Ascending aorta (tissue), 2 donors: ENCODE measurements around the gene LRRC74A. TPM values are rescaled to one million over a fixed set of nuclear protein-coding genes. Genes with fewer than 3 reads are reported as not detected.

Experiments used
- DNase-seq, 2 donors: peaks; one replicate each; pipeline ENCODE4 v3.0.0-alpha.2; 2019; ENCODE audit warnings: low spot score in 2 of 2
- H3K27ac ChIP-seq, 2 donors: fragments of 200-600 bp; sonication (generic); one replicate each; pipeline ENCODE4 v1.5.1; 2016 to 2017; ENCODE audit warnings: mild to moderate bottlenecking in 1 of 2
- H3K27me3 ChIP-seq: fragments of 200-600 bp; sonication (generic); one replicate; pipeline ENCODE4 v1.5.1; 2017
- H3K36me3 ChIP-seq, 2 donors: fragments of 200-600 bp; sonication (generic); one replicate each; pipeline ENCODE4 v1.5.1; 2016
- H3K4me1 ChIP-seq, 2 donors: fragments of 200-600 bp; sonication (generic); one replicate each; pipeline ENCODE4 v1.5.1; 2016 to 2017; ENCODE audit warnings: mild to moderate bottlenecking in 1 of 2
- H3K4me3 ChIP-seq, 2 donors: fragments of 200-600 bp; sonication (generic); one replicate each; pipeline ENCODE4 v1.5.1; 2016 to 2017; ENCODE audit warnings: mild to moderate bottlenecking in 1 of 2
- H3K9me3 ChIP-seq, 2 donors: fragments of 200-600 bp; sonication (generic); one replicate each; pipeline ENCODE4 v1.5.1; 2016
- CTCF ChIP-seq, 3 experiments: fragments of 200-600 bp in 2 of 3; fragments of 450-650 bp in 1 of 3; sonication (generic) in 2 of 3; IDR thresholded peaks; one replicate each; pipeline ENCODE4 v1.5.1; 2016 to 2019; ENCODE audit warnings: antibody characterized with exemption in 3 of 3, mild to moderate bottlenecking in 1 of 3, moderate library complexity in 1 of 3
- intact Hi-C: fragments of 100-400 bp; cut with DNase I; formaldehyde crosslinking; loops from one replicate; pipeline ENCODE4 v1.15.1; 2023
- total RNA-seq: library from RNA; depleted of rRNA; stranded (reverse); fragments of >200 nt; gene quantifications from one replicate; pipeline ENCODE4 v1.1.0, GENCODE V29; 2016

The LRRC74A gene
- total RNA-seq, 1 donor from 2014 or later = not detected

- no peak overlapping the region for H3K27ac ChIP-seq
- no peak for TF ChIP-seq CTCF (IDR thresholded peaks at IDR 0.05)
- intact Hi-C loops = no loop called here
- no peaks in the 10 kb centered on the region for H3K9me3 ChIP-seq
- no peaks in the 10 kb centered on the region for H3K36me3 ChIP-seq
- peak in 1 of 2 donors; percentile 27 for DNase-seq
- H3K4me1 ChIP-seq = no peaks in the 10 kb centered on the region
- H3K27me3 ChIP-seq = no peaks in the 10 kb centered on the region
- H3K4me3 ChIP-seq = no peak overlapping the region
Measured at GRCh38 chr14:76830556-76830955, 4.3 kb downstream of the LRRC74A start.

GRCh38 chr14:76832503-76832988, 6.3 kb downstream of the LRRC74A start:
- Histone ChIP-seq H3K27ac (no peak overlapping the region), H3K27me3 (no peaks in the 10 kb centered on the region), H3K9me3 (no peaks in the 10 kb centered on the region), H3K4me3 (no peak overlapping the region), H3K4me1 (no peaks in the 10 kb centered on the region), H3K36me3 (no peaks in the 10 kb centered on the region)
- TF ChIP-seq CTCF (IDR thresholded peaks at IDR 0.05) = no peak
- no peak for DNase-seq
- intact Hi-C loops = no loop called here

GRCh38 chr14:76833011-76833410, 6.8 kb downstream of the LRRC74A start:
- no peaks in the 10 kb centered on the region for H3K27me3 ChIP-seq
- H3K9me3 ChIP-seq = no peaks in the 10 kb centered on the region
- DNase-seq = no peak
- no peak overlapping the region for H3K27ac ChIP-seq
- H3K36me3 ChIP-seq = no peaks in the 10 kb centered on the region
- intact Hi-C loops = no loop called here
- no peak overlapping the region for H3K4me3 ChIP-seq
- no peak for TF ChIP-seq CTCF (IDR thresholded peaks at IDR 0.05)
- H3K4me1 ChIP-seq = no peaks in the 10 kb centered on the region

GRCh38 chr14:76834241-76834661, 8.0 kb downstream of the LRRC74A start:
- Histone ChIP-seq H3K4me1 (no peaks in the 10 kb centered on the region), H3K36me3 (no peaks in the 10 kb centered on the region), H3K27ac (no peak overlapping the region), H3K9me3 (no peaks in the 10 kb centered on the region), H3K4me3 (no peak overlapping the region), H3K27me3 (no peaks in the 10 kb centered on the region)
- TF ChIP-seq CTCF (IDR thresholded peaks at IDR 0.05) = no peak
- DNase-seq = no peak
- intact Hi-C loops = no loop called here

GRCh38 chr14:76836029-76836630, 9.9 kb downstream of the LRRC74A start:
- no peak overlapping the region for H3K27ac ChIP-seq
- no peak for TF ChIP-seq CTCF (IDR thresholded peaks at IDR 0.05)
- H3K9me3 ChIP-seq = no peaks in the 10 kb centered on the region
- no peaks in the 10 kb centered on the region for H3K4me1 ChIP-seq
- no peaks in the 10 kb centered on the region for H3K27me3 ChIP-seq
- intact Hi-C loops = no loop called here
- no peaks in the 10 kb centered on the region for H3K36me3 ChIP-seq
- DNase-seq = peak in 1 of 2 donors; percentile 16
- no peak overlapping the region for H3K4me3 ChIP-seq

GRCh38 chr14:76837524-76837923, 11.3 kb downstream of the LRRC74A start:
- no peak for TF ChIP-seq CTCF (IDR thresholded peaks at IDR 0.05)
- H3K27ac ChIP-seq = no peak overlapping the region
- no peaks in the 10 kb centered on the region for H3K9me3 ChIP-seq
- no peak for DNase-seq
- no peaks in the 10 kb centered on the region for H3K27me3 ChIP-seq
- intact Hi-C loops = no loop called here
- no peaks in the 10 kb centered on the region for H3K4me1 ChIP-seq
- no peaks in the 10 kb centered on the region for H3K36me3 ChIP-seq
- H3K4me3 ChIP-seq = no peak overlapping the region
